Esophagus squamous epithelium (tissue), 5 donors: ENCODE measurements around the gene SFRP2. TPM values are rescaled to one million over a fixed set of nuclear protein-coding genes. Genes with fewer than 3 reads are reported as not detected.

ENCODE experiments used
- DNase-seq: peaks from one replicate; lab custom pipeline; 2025; lab: John Stamatoyannopoulos, UW
- H3K27ac ChIP-seq, 4 donors: fragments of 200-600 bp; sonication (generic); one replicate each; pipeline ENCODE4 v1.5.1; 2016 to 2019; ENCODE audit warnings: mild to moderate bottlenecking in 1 of 4
- H3K27me3 ChIP-seq, 4 donors: fragments of 200-600 bp; sonication (generic); 1 replicate in 3 of 4; 2 replicates in 1 of 4; pipeline versions ENCODE4 v1.5.1 to v1.6.0; 2017 to 2021; ENCODE audit warnings: antibody characterized with exemption in 1 of 4
- H3K36me3 ChIP-seq, 3 donors: fragments of 200-600 bp; sonication (generic); one replicate each; pipeline ENCODE4 v1.5.1; 2016 to 2019
- H3K4me1 ChIP-seq, 3 donors: fragments of 200-600 bp; sonication (generic); one replicate each; pipeline ENCODE4 v1.5.1; 2017 to 2019
- H3K4me3 ChIP-seq, 4 donors: fragments of 200-600 bp; sonication (generic); 1 replicate in 3 of 4; 2 replicates in 1 of 4; pipeline ENCODE4 v1.5.1; 2016 to 2019; ENCODE audit warnings: mild to moderate bottlenecking in 2 of 4, moderate library complexity in 1 of 4
- H3K9me3 ChIP-seq, 3 donors: fragments of 200-600 bp; sonication (generic); one replicate each; pipeline ENCODE4 v1.5.1; 2016 to 2019
- CTCF ChIP-seq, 6 experiments: fragments of 450-650 bp in 4 of 6; fragments of 200-600 bp in 2 of 6; sonication (generic) in 2 of 6; IDR thresholded peaks; one replicate each; pipeline ENCODE4 v1.5.1; 2016 to 2019; ENCODE audit warnings: antibody characterized with exemption in 6 of 6, mild to moderate bottlenecking in 4 of 6, moderate library complexity in 4 of 6
- POLR2A ChIP-seq, 4 donors: fragments of 450-650 bp; IDR thresholded peaks; one replicate each; pipeline ENCODE4 v1.6.1; 2017; ENCODE audit warnings: antibody characterized with exemption in 4 of 4, mild to moderate bottlenecking in 4 of 4, moderate library complexity in 3 of 4
- WGBS, 2 donors: methylation state at CpG; one replicate each; pipeline ENCODE4 v1.1.5; 2018; 5-methylcytosine and 5-hydroxymethylcytosine counted together
- intact Hi-C: fragments of 100-400 bp; cut with DNase I; formaldehyde crosslinking; loops from one replicate; pipeline ENCODE4 v1.15.0; 2022
- total RNA-seq, 4 donors: library from RNA; depleted of rRNA; stranded (reverse); fragments of >200 nt; gene quantifications; one replicate each; pipeline ENCODE4 v1.1.0, GENCODE V29; 2016
- donor health status: DM: yes; HTN: yes; CAD: no.

The SFRP2 gene
- total RNA-seq, 4 donors from 2014 or later: 2.2 to 104 (median 13.3) TPM

GRCh38 chr4:153784166-153784699 lies 4.7 kb downstream of the SFRP2 start:
- Histone ChIP-seq H3K27ac (peak overlapping the region in 1 of 4 donors; percentile 6), H3K4me3 (no peak overlapping the region), H3K36me3 (no peaks in the 10 kb centered on the region), H3K27me3 (peaks cover 0 to 65% (median 15%) of the 10 kb centered on the region in 4 donors), H3K9me3 (no peaks in the 10 kb centered on the region), H3K4me1 (peaks cover 8 to 13% (median 8%) of the 10 kb centered on the region in 3 donors)
- intact Hi-C loops: no loop called here
- TF ChIP-seq CTCF (IDR thresholded peaks at IDR 0.05): no peak
- no peak for TF ChIP-seq POLR2A (IDR thresholded peaks at IDR 0.05)
- WGBS, 2 donors: 60 to 70% methylated on average over 2 to 3 of the region's 3 CpGs
- no peak for DNase-seq

- no peaks in the 10 kb centered on the region for H3K4me1 ChIP-seq
- intact Hi-C loops: no loop called here
- H3K27ac ChIP-seq: no peak overlapping the region
- peaks cover 0 to 55% (median under 1%) of the 10 kb centered on the region in 4 donors for H3K27me3 ChIP-seq
- 88 to 97% methylated on average over 1 of the region's 1 CpG for WGBS, 2 donors
- no peak for DNase-seq
- no peaks in the 10 kb centered on the region for H3K36me3 ChIP-seq
- TF ChIP-seq CTCF (IDR thresholded peaks at IDR 0.05) (no peak), POLR2A (IDR thresholded peaks at IDR 0.05) (no peak)
- H3K4me3 ChIP-seq: no peak overlapping the region
- peaks cover 0 to 4% (median 0%) of the 10 kb centered on the region in 3 donors for H3K9me3 ChIP-seq
Observed at GRCh38 chr4:153782581-153782980, 6.3 kb downstream of the SFRP2 start.

- no peaks in the 10 kb centered on the region for H3K4me1 ChIP-seq
- intact Hi-C loops: no loop called here
- TF ChIP-seq CTCF (IDR thresholded peaks at IDR 0.05) (no peak), POLR2A (IDR thresholded peaks at IDR 0.05) (no peak)
- H3K9me3 ChIP-seq: peaks cover 0 to 4% (median 0%) of the 10 kb centered on the region in 3 donors
- DNase-seq: no peak
- no peaks in the 10 kb centered on the region for H3K36me3 ChIP-seq
- H3K27ac ChIP-seq: no peak overlapping the region
- no peak overlapping the region for H3K4me3 ChIP-seq
- WGBS, 2 donors: 34 to 35% methylated on average over 6 of the region's 6 CpGs
- peaks cover 0 to 48% (median 0%) of the 10 kb centered on the region in 4 donors for H3K27me3 ChIP-seq
Observed at GRCh38 chr4:153781717-153782416, 7.0 kb downstream of the SFRP2 start.

- Histone ChIP-seq H3K27me3 (peaks cover 0 to 47% (median 0%) of the 10 kb centered on the region in 4 donors), H3K27ac (no peak overlapping the region), H3K4me3 (no peak overlapping the region), H3K4me1 (no peaks in the 10 kb centered on the region), H3K9me3 (peaks cover 0 to 4% (median 0%) of the 10 kb centered on the region in 3 donors), H3K36me3 (no peaks in the 10 kb centered on the region)
- intact Hi-C loops: no loop called here
- WGBS, 2 donors: 76 to 89% methylated on average over 17 of the region's 17 CpGs
- TF ChIP-seq POLR2A (IDR thresholded peaks at IDR 0.05): no peak
- no peak for TF ChIP-seq CTCF (IDR thresholded peaks at IDR 0.05)
- no peak for DNase-seq
Observed at GRCh38 chr4:153781280-153781679, 7.6 kb downstream of the SFRP2 start.

DNA sequence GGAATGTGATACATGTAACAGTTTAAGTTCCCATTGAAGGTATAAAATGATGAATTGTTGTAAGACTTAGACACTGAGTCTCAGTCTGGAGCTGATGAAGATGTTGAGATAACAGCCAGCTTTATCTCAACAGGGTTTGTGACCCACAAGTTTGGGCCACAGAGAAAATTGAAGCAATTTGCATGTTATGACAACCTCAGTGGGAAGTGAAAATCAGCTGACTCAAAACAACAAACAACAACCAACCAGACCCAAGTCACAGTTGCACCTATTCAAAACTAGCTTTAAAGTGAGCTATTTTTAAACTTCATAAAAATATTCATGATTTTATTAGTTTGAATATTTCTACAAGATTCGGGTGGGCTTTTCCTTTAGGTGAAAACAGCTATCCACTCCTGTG lies 8.0 kb downstream of the SFRP2 start:
- peaks cover 0 to 4% (median 0%) of the 10 kb centered on the region in 3 donors for H3K9me3 ChIP-seq
- DNase-seq: no peak
- no peak overlapping the region for H3K27ac ChIP-seq
- H3K4me3 ChIP-seq: no peak overlapping the region
- no peak for TF ChIP-seq POLR2A (IDR thresholded peaks at IDR 0.05)
- intact Hi-C loops: no loop called here
- peaks cover 0 to 44% (median 0%) of the 10 kb centered on the region in 4 donors for H3K27me3 ChIP-seq
- H3K36me3 ChIP-seq: no peaks in the 10 kb centered on the region
- WGBS, 2 donors: 71 to 73% methylated on average over 1 of the region's 1 CpG
- no peaks in the 10 kb centered on the region for H3K4me1 ChIP-seq
